SIG-M5 treated with dmso at 0.1 percent for 504 hours (cell line): ENCODE data around the gene CD151.

Source experiments
- DNase-seq: peaks from one replicate; lab custom pipeline; 2025; ENCODE audit not compliant: unreplicated experiment; lab: John Stamatoyannopoulos, UW

CD151 gene

GRCh38 chr11:832529-833113 lies at the start of gene CD151:
Gene CD151 (plus strand): TSS chr11:832952. CDS start chr11:836070, 3,118 bp downstream.
- peak; percentile 38 for DNase-seq

- no peak for DNase-seq
Measured at GRCh38 chr11:783581-784015, 49.2 kb upstream of the CD151 start.

- DNase-seq, result no peak
Measured at GRCh38 chr11:786235-787083, 46.3 kb upstream of the CD151 start.

GRCh38 chr11:787084-787675 lies 45.6 kb upstream of the CD151 start:
- DNase-seq, result no peak

GRCh38 chr11:788009-788640 lies 44.6 kb upstream of the CD151 start:
- no peak for DNase-seq

- no peak for DNase-seq
Measured at GRCh38 chr11:788953-789940, 43.5 kb upstream of the CD151 start.

GRCh38 chr11:789943-790342 lies 42.8 kb upstream of the CD151 start, which contains the start of gene CEND1:
Gene CEND1 (minus strand): TSS chr11:790090. CDS start chr11:788576, 1,514 bp downstream.
- DNase-seq, result no peak

- no peak for DNase-seq
Measured at GRCh38 chr11:790721-791564, 41.8 kb upstream of the CD151 start.

GRCh38 chr11:791658-792534 lies 40.9 kb upstream of the CD151 start:
- no peak for DNase-seq

- no peak for DNase-seq
Measured at GRCh38 chr11:792535-792821, 40.3 kb upstream of the CD151 start.

- no peak for DNase-seq
Measured at GRCh38 chr11:792873-793272, 39.9 kb upstream of the CD151 start.

- DNase-seq, result no peak
Measured at GRCh38 chr11:793556-793955, 39.2 kb upstream of the CD151 start.

GRCh38 chr11:794013-794765 lies 38.6 kb upstream of the CD151 start:
- DNase-seq, result no peak

GRCh38 chr11:794766-795633 lies 37.8 kb upstream of the CD151 start:
- DNase-seq, result no peak

- DNase-seq, result peak; percentile 84
Measured at GRCh38 chr11:795634-796564, 36.9 kb upstream of the CD151 start.
